Hematopoietic multipotent progenitor cell treated with erythropoietin and hydrocortisone succinate and interleukin-3 and kit ligand, for 6 days (in vitro differentiated cells): ENCODE data around the gene ZNF776.
"Not testable (repeated sequence)": the region's sequence is repeated elsewhere in the genome, so short reads cannot be mapped to it uniquely, and the experiment has no call there.

ENCODE experiments used
- DNase-seq: peaks from one replicate; pipeline ENCODE4 v3.0.0-alpha.2; 2015

ZNF776 gene

DNA sequence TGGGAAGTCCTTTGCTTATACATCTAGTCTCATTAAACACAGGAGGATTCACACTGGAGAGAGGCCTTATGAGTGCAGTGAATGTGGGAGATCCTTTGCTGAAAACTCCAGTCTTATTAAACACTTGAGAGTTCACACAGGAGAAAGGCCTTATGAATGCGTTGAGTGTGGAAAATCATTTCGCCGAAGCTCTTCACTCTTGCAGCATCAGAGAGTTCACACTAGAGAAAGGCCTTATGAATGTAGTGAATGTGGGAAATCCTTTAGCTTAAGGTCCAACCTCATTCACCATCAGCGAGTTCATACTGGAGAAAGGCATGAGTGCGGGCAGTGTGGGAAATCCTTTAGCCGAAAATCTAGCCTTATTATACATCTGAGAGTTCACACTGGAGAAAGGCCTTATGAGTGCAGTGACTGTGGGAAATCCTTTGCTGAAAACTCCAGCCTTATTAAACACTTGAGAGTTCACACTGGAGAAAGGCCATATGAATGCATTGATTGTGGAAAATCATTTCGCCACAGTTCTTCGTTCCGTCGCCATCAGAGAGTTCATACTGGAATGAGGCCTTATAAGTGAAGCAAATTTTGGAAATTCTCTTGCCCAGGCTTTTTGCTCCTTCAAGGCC, 32.7 kb downstream of the ZNF776 start:
- no peak for DNase-seq

DNA sequence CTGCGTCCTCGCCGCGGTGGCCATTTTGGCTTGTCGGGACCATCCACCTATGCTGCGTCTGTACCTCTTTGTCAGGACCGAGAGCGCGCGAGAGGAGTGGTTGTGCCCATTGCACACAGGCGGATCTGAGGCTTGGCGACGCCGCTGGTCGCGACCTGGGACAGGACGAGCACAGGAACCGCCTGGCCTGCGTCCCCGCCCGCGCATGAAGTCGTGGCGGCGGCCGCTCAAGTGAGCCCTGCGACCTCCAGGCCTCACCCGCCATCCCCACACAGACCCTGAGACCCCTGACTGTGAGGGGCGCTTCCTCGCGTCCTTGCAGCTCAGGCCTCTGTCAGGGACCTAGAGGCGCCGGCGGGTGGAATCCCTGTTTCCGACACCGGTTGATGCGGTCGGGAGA, 39.7 kb downstream of the ZNF776 start:
- no peak for DNase-seq

DNA sequence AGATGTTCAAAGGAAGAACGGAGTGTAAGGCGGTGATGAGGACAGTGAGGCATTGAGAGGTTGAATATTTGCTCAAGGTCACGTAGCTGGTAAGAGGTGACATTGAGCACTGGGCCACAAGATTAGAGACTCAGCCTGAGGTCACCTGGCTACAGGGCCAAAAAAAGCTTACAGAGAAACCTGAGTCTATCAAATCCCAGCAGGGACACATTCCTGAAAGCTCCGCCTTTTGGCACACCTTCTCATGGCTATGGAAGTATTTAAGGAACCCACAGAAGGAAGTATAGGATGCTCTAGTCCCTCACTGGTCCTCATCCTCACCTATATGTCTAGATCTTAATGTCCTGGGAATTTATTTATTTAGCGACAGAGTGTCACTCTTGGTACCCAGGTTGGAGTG, 40.3 kb downstream of the ZNF776 start:
- no peak for DNase-seq

DNA sequence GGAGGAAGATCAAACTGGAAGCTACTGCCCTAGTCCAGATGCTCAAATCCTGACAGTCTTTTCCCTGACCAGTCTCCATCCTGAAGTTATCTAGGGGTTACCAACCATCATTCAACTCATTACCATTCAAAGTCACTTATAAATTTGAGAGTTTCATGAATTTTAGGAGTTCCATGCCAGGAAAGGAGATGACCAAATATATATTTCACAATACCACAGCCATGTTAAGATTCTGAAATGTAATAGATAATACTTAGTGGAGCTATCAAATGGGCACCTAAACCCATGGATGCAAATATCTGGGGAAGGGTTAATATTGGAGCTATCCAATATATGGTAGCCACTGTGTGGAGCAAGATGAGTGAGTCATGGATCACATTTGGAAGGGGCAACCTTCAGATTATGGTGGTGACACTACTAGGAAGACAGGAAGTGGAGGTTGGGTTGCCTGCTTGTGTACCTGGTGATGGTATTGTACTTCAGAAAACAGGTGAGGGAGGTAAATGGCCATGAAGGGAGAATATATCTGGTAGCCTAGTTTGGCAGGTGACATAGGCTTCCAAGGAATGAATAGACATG, 41.6 kb downstream of the ZNF776 start:
- DNase-seq: no peak

DNA sequence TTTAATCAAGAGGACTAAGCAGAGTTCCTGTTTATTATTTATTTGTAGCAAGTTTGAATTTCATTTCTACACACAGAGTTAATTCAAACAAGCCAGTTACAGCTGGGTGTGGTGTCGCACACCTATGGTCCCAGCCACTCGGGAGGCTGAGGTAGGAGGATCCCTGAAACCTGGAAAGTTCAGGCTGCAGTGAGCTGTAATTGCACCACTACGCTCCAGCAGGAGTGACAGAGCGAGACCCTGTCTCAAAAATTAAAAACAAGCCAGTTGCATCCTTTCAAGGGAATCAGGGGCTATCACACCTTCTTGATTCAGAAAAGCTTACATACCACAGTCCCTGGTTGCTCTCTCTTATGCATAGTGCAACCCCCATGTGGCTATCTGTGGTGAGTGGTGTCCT, 42.7 kb downstream of the ZNF776 start:
- DNase-seq: no peak

DNA sequence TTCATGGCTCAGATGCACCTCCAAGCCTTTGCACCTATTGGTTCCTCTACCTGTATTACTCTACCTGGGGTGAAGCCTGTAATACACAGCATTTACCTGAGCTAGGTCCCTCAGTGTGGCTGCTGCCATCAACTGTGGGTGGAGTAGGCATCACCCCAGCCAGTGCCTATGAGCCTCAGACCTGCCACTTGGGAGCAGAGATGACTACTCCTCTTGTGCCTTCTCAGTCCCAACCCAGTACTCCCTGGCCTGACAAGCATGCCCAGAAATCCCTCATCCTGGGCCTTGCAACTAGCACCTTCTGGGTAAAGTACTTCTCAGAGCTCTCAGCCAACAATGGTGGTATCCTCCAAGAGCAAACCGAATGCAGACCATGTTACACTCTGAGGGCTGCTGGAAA, 50.0 kb downstream of the ZNF776 start:
- DNase-seq: not testable (repeated sequence)

DNA sequence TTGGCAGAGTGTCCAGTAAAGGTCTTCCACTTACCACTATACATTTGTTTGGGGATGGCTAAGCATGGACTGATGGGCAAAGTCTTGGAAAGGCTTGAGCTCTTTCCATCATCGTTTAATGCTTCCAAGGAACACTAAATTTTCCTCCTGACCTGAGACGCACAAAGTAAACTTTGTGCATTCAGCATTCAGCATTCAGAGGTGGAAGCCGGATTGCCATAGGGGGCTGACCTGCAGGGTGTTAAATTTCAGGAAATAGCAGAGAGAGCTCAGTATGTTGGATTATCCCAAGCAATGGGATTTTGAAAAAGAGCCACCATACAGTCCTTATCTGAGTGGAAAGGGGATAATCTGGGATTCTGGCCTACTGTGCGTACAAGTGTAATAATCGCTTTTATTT, 54.1 kb downstream of the ZNF776 start:
- DNase-seq: no peak

DNA sequence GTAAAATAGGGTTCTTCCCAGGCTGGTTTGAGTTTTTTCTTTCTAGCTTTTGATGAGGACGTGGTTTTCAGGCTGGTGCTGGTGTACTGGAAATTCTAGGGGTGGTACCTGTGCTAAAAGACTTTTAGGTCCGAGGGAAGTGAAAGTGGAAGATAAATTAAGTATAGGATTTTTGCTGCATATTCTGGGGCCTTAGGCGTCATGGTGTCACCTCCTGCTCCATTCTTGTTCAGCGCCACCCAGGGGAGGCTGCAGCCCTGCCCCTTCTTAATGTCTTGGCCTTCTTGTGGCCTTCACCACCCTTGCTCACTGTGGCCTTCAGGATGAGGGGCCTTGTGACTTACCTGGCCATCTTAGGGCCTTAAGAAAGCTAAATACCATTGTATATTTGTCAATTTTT, 55.7 kb downstream of the ZNF776 start:
- DNase-seq: peak; percentile 15

DNA sequence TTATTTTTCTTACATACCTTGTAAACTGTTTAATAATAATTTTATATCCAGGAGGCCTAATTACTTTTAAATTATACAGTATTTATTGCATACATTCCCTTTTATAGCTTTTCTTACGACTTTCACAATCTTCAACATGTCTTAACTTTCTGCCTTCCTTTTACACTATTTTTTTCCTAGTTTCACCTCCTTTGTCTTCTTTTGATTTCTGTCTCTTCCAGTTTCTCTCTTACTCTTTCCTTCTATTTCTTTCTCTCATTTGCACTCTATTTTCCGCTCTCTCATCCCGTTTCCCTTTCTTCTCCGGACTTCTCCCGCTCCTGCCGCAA, 56.6 kb downstream of the ZNF776 start:
- no peak for DNase-seq

DNA sequence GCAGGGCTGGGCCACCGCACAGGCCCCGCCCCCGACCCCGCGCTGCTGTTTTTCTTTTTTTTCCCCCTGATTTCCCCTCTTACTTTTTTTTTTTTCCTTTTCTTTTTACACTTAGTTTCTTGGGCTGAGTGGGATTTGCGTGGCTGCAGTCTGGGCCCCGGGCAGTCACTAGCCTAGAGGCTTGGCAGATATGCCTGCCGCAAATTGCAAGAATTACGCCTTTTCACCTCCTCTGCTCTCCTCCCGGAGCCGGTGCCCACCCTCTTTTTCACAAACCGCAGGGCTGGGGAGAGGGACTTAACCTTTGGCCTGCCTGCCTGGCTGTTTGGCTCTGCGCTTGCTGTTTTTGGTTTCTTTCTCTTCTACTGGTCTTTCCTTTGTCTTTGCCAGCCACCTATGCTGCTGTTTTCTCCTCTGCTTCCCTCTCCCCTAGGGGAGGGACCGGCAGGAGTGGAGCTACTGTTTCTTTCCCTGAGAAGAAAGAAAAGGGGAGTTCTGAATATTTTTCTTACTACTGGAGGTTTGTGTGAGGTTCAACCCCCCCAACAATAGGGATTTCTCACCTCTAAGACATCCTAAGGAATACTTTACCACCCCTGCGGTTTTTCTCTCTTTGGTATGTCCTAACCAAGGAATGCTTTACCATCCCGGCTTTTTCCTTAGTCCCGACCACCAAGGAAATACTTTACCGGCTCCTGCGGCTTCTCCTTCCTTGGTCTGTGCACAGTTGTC, 57.1 kb downstream of the ZNF776 start:
- peak; percentile 73 for DNase-seq

DNA sequence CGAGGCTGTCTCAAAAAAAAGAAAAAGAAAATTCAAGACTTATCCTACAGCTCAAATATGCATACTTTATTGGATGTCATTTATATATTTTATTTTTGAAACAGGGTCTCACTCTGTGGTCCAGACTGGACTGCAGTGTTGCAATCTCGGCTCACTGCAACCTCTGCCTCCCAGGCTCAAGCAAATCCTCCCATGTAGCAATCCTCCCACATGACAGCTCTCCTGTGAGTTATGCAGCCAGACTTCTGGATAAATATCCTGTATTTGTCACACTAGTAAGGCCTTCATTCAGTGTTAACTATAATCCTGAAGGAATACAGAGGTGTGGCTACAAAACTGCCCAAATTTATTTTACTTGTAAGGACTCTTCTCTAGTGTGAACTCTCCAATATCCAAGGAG, 60.9 kb downstream of the ZNF776 start:
- no peak for DNase-seq
